Nephron progenitor cell (in vitro differentiated cells): ENCODE measurements around the gene KCNAB3.

Source experiments
- DNase-seq: peaks from one replicate; pipeline ENCODE4 v3.0.0; 2021
- H3K27ac Mint-ChIP-seq: 2 replicates; pipeline ENCODE4 v1.8.0; 2021; ENCODE audit warnings: mild to moderate bottlenecking, moderate library complexity, mixed read lengths
- H3K27me3 Mint-ChIP-seq: 2 replicates; pipeline ENCODE4 v1.8.0; 2021; ENCODE audit warnings: mild to moderate bottlenecking, low read depth, mixed read lengths; ENCODE audit not compliant: poor library complexity
- H3K36me3 Mint-ChIP-seq: 2 replicates; pipeline ENCODE4 v1.8.0; 2021; ENCODE audit warnings: low read depth, mixed read lengths
- H3K4me1 Mint-ChIP-seq: 2 replicates; pipeline ENCODE4 v1.8.0; 2021; ENCODE audit warnings: mixed read lengths
- H3K4me3 Mint-ChIP-seq: 2 replicates; pipeline ENCODE4 v1.8.0; 2021; ENCODE audit warnings: mild to moderate bottlenecking, moderate library complexity, mixed read lengths
- H3K9me3 Mint-ChIP-seq: 2 replicates; pipeline ENCODE4 v1.8.0; 2021; ENCODE audit warnings: mild to moderate bottlenecking, moderate library complexity, mixed read lengths
- CTCF ChIP-seq: fragments of 200-600 bp; sonication (generic); IDR thresholded peaks from 2 replicates; pipeline ENCODE4 v1.5.0; 2021; ENCODE audit warnings: antibody characterized with exemption

Gene KCNAB3

GRCh38 chr17:7915611-7916384, 13.9 kb downstream of the KCNAB3 start, which contains the start of gene RNF227:
Gene RNF227, minus strand, starts transcription at chr17:7916289. Its CDS starts 94 bp downstream, at chr17:7916195.
- H3K27ac Mint-ChIP-seq: peak within 1 kb of the TSS; percentile 69
- TF ChIP-seq CTCF: no peak
- peaks cover 7% of the 10 kb centered on the region for H3K9me3 Mint-ChIP-seq
- peak; percentile 92 for DNase-seq
- H3K36me3 Mint-ChIP-seq: peaks cover 12% of the 10 kb centered on the region
- peak within 1 kb of the TSS; percentile 85 for H3K4me3 Mint-ChIP-seq
- H3K4me1 Mint-ChIP-seq: peaks cover 32% of the 10 kb centered on the region
- H3K27me3 Mint-ChIP-seq: peaks cover 34% of the 10 kb centered on the region

DNA sequence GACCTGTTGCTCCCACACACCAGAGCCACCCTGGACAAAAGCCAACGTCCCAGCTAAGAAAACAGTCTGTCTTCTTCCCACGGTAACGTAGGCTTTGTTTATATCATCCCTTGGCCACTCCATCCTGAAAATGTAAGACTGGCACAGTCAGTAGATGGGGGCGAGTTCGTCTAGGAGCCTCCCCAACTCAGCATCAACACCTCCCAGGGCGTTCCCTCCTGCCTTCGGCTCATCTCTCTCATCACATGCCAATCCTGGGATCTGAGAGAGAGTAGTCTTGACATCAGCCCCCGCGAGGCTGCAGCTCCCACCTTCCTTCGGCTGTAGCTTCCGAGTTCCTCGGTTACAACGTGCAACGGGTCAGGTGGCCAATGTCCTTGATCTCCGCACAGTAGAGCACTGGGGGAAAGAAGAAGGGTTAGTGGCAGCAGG, 14.5 kb downstream of the KCNAB3 start:
- H3K9me3 Mint-ChIP-seq: peaks cover 7% of the 10 kb centered on the region
- H3K36me3 Mint-ChIP-seq: peaks cover 18% of the 10 kb centered on the region
- TF ChIP-seq CTCF: no peak
- H3K4me1 Mint-ChIP-seq: peaks cover 32% of the 10 kb centered on the region
- no peak for DNase-seq
- H3K27me3 Mint-ChIP-seq: peaks cover 30% of the 10 kb centered on the region
- H3K4me3 Mint-ChIP-seq: peak overlapping the region; percentile 85
- peak overlapping the region; percentile 69 for H3K27ac Mint-ChIP-seq

- H3K27ac Mint-ChIP-seq: peak overlapping the region; percentile 29
- peaks cover 22% of the 10 kb centered on the region for H3K27me3 Mint-ChIP-seq
- peak; percentile 69 for TF ChIP-seq CTCF
- peak; percentile 33 for DNase-seq
- peaks cover 4% of the 10 kb centered on the region for H3K9me3 Mint-ChIP-seq
- peaks cover 32% of the 10 kb centered on the region for H3K4me1 Mint-ChIP-seq
- H3K36me3 Mint-ChIP-seq: peaks cover 27% of the 10 kb centered on the region
- peak overlapping the region; percentile 51 for H3K4me3 Mint-ChIP-seq
These were observed 16.6 kb downstream of the KCNAB3 start for GRCh38 chr17:7912927-7913524.

DNA sequence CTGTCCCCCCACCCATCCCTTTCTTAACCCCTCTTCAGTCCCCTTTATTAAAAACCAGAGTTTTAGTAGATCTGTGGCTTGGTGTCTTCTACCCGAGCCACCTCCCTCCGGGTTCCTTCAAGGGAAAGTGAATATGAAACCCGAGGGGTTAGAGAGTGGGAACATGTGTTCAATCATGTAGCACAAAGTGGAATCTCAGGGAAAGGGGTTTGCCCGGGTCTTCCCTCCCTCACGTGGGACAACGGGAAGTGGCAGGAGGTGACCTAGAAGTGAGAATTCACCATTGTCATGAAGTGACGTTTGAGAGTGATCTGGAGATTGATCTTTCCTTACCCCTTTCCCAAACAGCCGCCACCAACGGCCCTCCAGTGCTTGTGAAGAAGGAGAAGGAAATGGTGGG, 18.5 kb downstream of the KCNAB3 start:
- Mint-ChIP-seq H3K27me3 (peaks cover 8% of the 10 kb centered on the region), H3K9me3 (no peaks in the 10 kb centered on the region), H3K4me3 (no peak overlapping the region), H3K27ac (no peak overlapping the region), H3K4me1 (peaks cover 26% of the 10 kb centered on the region), H3K36me3 (peaks cover 30% of the 10 kb centered on the region)
- no peak for DNase-seq
- TF ChIP-seq CTCF: no peak

- Mint-ChIP-seq H3K36me3 (peaks cover 30% of the 10 kb centered on the region), H3K4me1 (peaks cover 26% of the 10 kb centered on the region), H3K4me3 (no peak overlapping the region), H3K9me3 (no peaks in the 10 kb centered on the region), H3K27me3 (peaks cover 6% of the 10 kb centered on the region), H3K27ac (no peak overlapping the region)
- no peak for TF ChIP-seq CTCF
- DNase-seq: no peak
These were observed 18.9 kb downstream of the KCNAB3 start for GRCh38 chr17:7910711-7911110.
